Measurements from ENCODE around the gene CGREF1.

The CGREF1 gene

GRCh38 chr2:27071277-27071989 is 47.5 kb downstream of the CGREF1 start, which contains the start of gene OST4:
OST4 (minus strand) TSS chr2:27071654.
- ChIA-PET CTCF (interaction anchor here (0.6 to 1.1 kb wide), 4 partner anchors 10 to 598 kb away, joined by 3 to 4 read pairs (median 3); no protein-coding TSS in a partner anchor), POLR2A (interaction anchor here (0.6 to 3.6 kb wide), 12 partner anchors 9 to 338 kb away, joined by 3 to 61 read pairs (median 6); partner anchors contain the start of genes AGBL5, KHK, PPM1G and PREB)
- no peaks in the 10 kb centered on the region for H3K9me3 ChIP-seq (ENCODE audit: control insufficient read depth, insufficient read depth, low read depth, low read length)
- H3K4me3 ChIP-seq (ENCODE audit: low read depth, low read length) = peak within 1 kb of the TSS; percentile 90
- TF ChIP-seq ZNF473 (tag by site-specific recombination; IDR thresholded peaks at IDR 0.05) = no peak
- peak; percentile 90 for TF ChIP-seq KLF10 (tag by site-specific recombination; IDR thresholded peaks at IDR 0.05)
- peak; percentile 93 for TF ChIP-seq ZNF629 (tag by site-specific recombination; IDR thresholded peaks at IDR 0.05)
- TF ChIP-seq PRDM1 (tag by site-specific recombination; IDR thresholded peaks at IDR 0.05) = 0 out of 2 replicates have a peak, but pooled peaks have one; percentile 17
- TF ChIP-seq ZBTB26 (tag by site-specific recombination; optimal IDR thresholded peaks at IDR 0.05) = peak; percentile 77
- TF ChIP-seq PRDM2 (tag by site-specific recombination; IDR thresholded peaks at IDR 0.05; ENCODE audit: borderline replicate concordance) = no peak
- TF ChIP-seq SCRT2 (tag by site-specific recombination; IDR thresholded peaks at IDR 0.05) = no peak
- 0 out of 2 replicates have a peak, but pooled peaks have one; percentile 30 for TF ChIP-seq ZNF518A (tag by site-specific recombination; conservative IDR thresholded peaks at IDR 0.05; ENCODE audit: low read depth)
- TF ChIP-seq YY2 (tag by site-specific recombination; IDR thresholded peaks at IDR 0.05) = peak; percentile 73
- TF ChIP-seq ZBTB11 (tag by site-specific recombination; conservative IDR thresholded peaks at IDR 0.05; ENCODE audit: low read depth) = peak; percentile 82
- TF ChIP-seq SP2 (tag by site-specific recombination; IDR thresholded peaks at IDR 0.05) = peak; percentile 47
- 0 out of 2 replicates have a peak, but pooled peaks have one; percentile 59 for TF ChIP-seq ZNF660 (tag by site-specific recombination; IDR thresholded peaks at IDR 0.05)
- no peak for TF ChIP-seq MYNN (tag by site-specific recombination; IDR thresholded peaks at IDR 0.05; ENCODE audit: borderline replicate concordance)
- TF ChIP-seq KLF9 (tag by site-specific recombination; IDR thresholded peaks at IDR 0.05; ENCODE audit: low read depth) = peak; percentile 83
- 0 out of 2 replicates have a peak, but pooled peaks have one; percentile 28 for TF ChIP-seq ZXDB (tag by site-specific recombination; IDR thresholded peaks at IDR 0.05)
- peak; percentile 76 for TF ChIP-seq CTCF (tag by site-specific recombination; IDR thresholded peaks at IDR 0.05)
- TF ChIP-seq ZBTB21 (tag by site-specific recombination; IDR thresholded peaks at IDR 0.05) = peak; percentile 78
- TF ChIP-seq ZFP37 (tag by site-specific recombination; IDR thresholded peaks at IDR 0.05) = 0 out of 2 replicates have a peak, but pooled peaks have one; percentile 35
- peaks cover 0 to 36% of the 10 kb centered on the region in 2 experiments; a peak in 1 of 3 replicates for H3K36me3 ChIP-seq (ENCODE audit: control insufficient read depth in 2 of 2, insufficient read depth in 1 of 2, low read length in 2 of 2)
- peak within 1 kb of the TSS; percentile 66; the same call in 1 of the 2 replicates for H3K27ac ChIP-seq (ENCODE audit: extremely low read depth, low read depth, low read length)
- peaks cover 14% of the 10 kb centered on the region for H3K4me1 ChIP-seq (ENCODE audit: control insufficient read depth, insufficient read depth, low read length)

All from HEK293 (cell line).